HG03565 (cell line): Measurements from ENCODE around the gene ACBD4.

ENCODE experiments used
- ATAC-seq: cut with Tn5 transposase; IDR thresholded peaks from one replicate; pipeline ENCODE4 v1.9.1; 2021; ENCODE audit warnings: mild to moderate bottlenecking, moderate library complexity; ENCODE audit not compliant: unreplicated experiment

Gene ACBD4

GRCh38 chr17:45132572-45133463 lies 2.7 kb upstream of the ACBD4 start:
- ATAC-seq, result no peak

- no peak for ATAC-seq
Observed at GRCh38 chr17:45135978-45136791, 698 bp downstream of the ACBD4 start.

- no peak for ATAC-seq
Observed at GRCh38 chr17:45136846-45137560, 1.5 kb downstream of the ACBD4 start.

- no peak for ATAC-seq
Observed at GRCh38 chr17:45137561-45138305, 2.2 kb downstream of the ACBD4 start.

GRCh38 chr17:45138911-45139532 lies 3.5 kb downstream of the ACBD4 start:
- no peak for ATAC-seq

GRCh38 chr17:45139533-45139920 lies 4.0 kb downstream of the ACBD4 start:
- no peak for ATAC-seq

GRCh38 chr17:45143094-45143670 lies 7.7 kb downstream of the ACBD4 start:
- no peak for ATAC-seq

- ATAC-seq, result no peak
Observed at GRCh38 chr17:45143767-45144198, 8.3 kb downstream of the ACBD4 start.

- ATAC-seq, result no peak
Observed at GRCh38 chr17:45144199-45145034, 8.9 kb downstream of the ACBD4 start.

GRCh38 chr17:45145035-45145389 lies 9.5 kb downstream of the ACBD4 start:
- ATAC-seq, result no peak

GRCh38 chr17:45146166-45146565 lies 10.7 kb downstream of the ACBD4 start:
- ATAC-seq, result no peak

GRCh38 chr17:45146592-45146889 lies 11.1 kb downstream of the ACBD4 start:
- ATAC-seq, result no peak

- ATAC-seq, result no peak
Observed at GRCh38 chr17:45146890-45147580, 11.5 kb downstream of the ACBD4 start.

- ATAC-seq, result no peak
Observed at GRCh38 chr17:45147581-45148182, 12.2 kb downstream of the ACBD4 start.

- peak; percentile 56 for ATAC-seq
Observed at GRCh38 chr17:45148183-45149036, 12.9 kb downstream of the ACBD4 start, which contains the start of gene HEXIM1. HEXIM1 (plus strand) TSS chr17:45148475; CDS start chr17:45149191, 716 bp downstream.

GRCh38 chr17:45149037-45149668 lies 13.7 kb downstream of the ACBD4 start:
- no peak for ATAC-seq
